Hematopoietic multipotent progenitor cell treated with erythropoietin and hydrocortisone succinate and interleukin-3 and kit ligand, for 4 days (in vitro differentiated cells): ENCODE measurements around the gene GPNMB.
"Not testable (repeated sequence)": the region's sequence is repeated elsewhere in the genome, so short reads cannot be mapped to it uniquely, and the experiment has no call there.

Experiments
- DNase-seq: peaks from one replicate; pipeline ENCODE4 v3.0.0-alpha.2; 2015

GPNMB gene

DNA sequence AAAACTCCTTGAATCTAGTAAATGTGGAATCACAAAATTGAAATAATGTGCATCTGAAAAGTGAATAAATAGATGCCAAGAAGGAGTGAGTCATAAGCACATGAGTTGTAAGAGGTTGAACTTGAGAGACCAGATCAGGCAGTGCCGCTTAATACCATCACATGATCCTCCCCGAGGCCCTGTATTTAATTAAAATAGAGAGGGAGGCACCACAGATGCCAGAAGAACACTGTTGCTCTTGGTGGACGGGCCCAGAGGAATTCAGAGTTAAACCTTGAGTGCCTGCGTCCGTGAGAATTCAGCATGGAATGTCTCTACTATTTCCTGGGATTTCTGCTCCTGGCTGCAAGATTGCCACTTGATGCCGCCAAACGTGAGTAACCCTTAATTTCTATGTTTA is at the start of gene GPNMB:
Gene GPNMB (plus strand): TSS at position 221 of the 400 bp plus-strand sequence. CDS start 83 bp downstream, at position 304.
- DNase-seq = no peak

DNA sequence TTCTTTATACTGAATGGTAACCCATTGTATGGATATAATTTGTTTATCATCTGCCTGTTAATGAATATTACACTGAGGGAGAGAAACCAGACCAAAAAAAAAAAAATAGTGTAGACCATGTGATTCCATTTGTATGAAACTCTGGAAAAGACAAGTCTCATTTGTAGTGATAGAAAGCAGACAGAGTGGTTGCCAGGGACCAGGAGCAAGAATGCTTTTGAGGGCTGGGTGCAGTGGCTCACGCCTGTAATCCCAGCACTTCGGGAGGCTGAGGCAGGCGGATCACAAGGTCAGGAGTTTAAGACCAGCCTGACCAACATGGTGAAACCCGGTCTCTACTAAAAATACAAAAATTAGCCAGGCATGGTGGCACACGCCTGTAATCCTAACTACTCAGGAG is 48.8 kb upstream of the GPNMB start:
- DNase-seq = not testable (repeated sequence)

DNA sequence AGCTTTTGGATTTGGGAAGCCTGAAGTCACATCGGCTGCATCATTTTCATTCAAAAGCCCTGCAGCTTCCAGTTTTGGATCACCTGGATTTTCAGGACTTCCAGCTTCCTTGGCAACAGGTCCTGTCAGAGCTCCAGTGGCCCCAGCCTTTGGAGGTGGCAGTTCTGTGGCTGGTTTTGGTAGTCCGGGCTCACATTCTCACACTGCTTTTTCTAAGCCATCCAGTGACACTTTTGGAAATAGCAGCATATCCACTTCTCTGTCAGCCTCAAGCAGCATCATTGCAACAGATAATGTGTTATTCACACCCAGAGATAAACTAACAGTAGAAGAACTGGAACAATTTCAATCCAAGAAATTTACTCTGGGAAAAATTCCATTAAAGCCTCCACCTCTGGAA is 46.2 kb upstream of the GPNMB start:
- DNase-seq = no peak

DNA sequence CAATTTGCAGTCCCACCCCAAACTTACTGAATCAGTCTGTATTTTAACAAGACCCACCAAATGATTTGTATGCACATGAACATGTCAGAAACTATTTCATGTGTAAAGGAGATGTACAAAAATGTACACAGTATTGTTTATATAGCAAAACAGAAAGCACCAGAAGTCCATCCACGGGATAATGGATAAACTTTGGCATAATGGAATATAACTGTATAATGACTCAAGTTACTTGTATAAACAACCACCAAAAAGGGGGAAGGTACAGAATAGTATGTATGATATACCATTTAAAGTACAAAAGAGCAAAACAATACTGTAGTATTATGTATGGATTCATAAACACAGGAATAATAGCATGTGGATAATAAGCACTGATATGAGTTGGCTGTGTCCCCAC is 42.3 kb upstream of the GPNMB start:
- DNase-seq = no peak

DNA sequence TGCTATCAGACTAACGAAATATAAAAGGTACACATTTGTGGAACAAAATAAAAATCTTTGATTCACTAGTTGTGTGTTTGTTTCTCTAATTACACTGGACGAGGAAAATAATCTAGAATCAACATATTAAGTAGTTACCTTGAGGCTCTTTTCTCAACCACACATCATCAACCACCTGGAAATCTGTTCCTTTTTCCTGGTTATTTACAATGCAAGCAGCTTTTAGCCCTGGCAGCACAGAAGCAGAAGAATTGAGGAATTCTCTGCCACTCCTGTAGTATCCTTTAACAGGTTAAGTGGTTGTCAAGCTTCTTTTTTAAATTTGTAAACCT is 41.0 kb upstream of the GPNMB start:
- DNase-seq = no peak

DNA sequence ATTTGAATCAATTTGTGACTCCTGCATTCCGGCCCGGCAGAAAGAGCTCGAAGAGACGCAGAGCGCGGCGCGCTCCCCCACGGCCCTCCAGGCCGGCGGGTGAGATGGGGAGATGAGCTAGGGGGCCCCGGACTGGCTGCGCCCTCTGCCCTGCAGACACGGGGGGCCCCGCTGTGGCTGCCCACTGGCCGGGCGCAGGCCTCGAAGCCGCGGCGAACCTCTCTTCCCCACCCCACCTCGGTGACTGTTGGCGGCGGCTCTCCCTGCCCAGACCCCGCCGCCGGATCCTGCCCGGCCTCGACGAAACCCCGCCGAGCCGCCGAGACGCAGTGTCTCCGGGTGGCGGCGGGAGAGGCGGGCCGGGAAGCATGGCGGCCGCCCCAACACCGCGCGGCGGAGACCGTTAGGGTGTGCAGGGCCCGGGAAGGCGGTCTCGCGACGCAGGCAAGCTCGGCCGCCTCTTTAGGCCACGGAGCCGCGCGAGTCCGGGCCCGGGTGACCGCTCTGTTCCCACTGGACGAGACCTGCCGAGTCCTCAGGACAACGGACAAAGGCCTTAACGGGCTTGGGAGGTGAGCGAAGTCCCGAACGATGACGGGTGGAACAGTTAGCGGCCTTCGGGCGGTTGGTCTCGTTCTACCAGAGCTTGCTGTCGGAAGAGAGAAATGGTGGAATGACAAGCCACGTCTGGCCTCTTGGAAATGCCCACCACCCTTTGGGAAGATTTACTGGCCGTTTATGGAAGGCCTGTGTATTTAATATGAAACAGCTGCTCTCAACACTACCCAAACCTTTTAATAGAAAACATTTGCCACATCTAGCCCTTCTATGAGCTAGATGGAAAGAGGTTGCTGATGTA is 40.4 kb upstream of the GPNMB start:
- peak; percentile 44 for DNase-seq

DNA sequence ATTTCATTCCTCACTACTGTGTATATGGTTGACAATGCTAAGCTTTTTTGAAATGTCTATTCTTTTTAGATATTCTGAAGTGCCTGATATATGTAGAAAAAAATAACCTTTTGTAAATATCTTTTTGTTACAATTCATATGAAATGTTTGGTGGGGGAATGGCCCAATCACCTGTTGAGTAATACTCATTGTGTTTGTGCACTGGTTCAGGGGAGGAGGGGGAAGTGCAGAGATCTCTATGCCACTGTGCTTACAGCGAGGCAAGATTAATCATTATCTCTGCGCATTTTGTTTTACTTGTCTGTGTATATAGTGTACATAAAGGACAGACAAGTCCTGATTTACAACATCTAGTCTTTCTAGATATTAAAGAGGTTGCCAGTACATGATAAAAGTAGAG is 39.6 kb upstream of the GPNMB start:
- DNase-seq = peak; percentile 51

DNA sequence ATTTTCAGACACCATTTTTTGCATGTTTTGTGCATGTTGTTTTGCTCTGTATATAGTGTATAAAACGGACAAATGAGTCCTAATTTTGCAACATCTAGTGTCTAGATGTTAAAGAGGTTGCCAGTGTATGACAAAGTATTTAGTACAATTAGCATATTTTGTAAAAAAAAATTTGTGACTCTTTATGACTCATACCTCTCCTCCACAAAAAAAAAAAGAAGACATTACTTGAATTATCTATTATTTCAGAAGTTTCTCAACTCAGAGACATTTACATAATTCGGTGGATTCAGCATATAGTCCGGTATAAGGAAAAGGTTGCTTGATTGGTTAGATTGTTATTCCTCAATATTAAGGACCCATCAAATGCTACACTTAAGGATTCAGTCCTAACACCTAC is 38.7 kb upstream of the GPNMB start:
- DNase-seq = no peak

DNA sequence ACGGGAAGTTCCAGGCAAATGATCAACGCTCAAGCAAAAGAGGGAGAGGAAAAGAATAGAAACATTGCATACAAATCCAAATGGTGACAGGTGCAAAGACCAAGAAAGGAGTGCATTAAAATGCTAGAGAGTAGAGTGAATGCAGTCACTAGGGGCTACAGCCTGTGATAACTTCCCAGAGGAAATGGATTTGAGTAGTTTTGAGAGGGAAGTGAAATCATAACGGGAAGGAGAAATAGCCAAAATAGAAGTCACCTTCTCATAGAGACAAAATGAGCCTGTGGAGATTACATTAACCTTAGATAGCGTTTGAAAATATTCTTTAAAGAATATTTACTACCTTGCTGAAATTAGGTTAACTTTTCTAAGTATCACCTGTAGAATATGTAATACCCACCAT is 38.3 kb upstream of the GPNMB start:
- DNase-seq = no peak

DNA sequence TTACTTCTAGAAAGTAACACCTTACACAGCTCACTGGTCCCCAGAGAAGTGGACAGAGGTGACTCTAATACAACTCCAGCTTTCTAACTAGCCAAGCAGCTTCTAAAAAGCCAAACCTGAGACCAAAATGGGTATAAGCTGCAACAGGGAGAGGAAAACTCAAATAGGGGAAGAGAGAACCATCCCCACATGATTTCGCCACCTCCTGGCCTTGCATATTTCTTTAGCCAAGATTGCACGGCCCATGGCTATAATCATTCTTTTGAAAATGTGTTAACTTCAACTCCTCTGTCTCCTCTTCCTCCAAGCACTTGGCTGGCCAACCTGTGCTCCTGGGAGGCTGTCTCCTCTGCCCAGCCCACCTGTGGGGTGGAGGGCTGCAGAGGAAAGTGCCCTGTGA is 36.1 kb upstream of the GPNMB start:
- DNase-seq = peak; percentile 25

DNA sequence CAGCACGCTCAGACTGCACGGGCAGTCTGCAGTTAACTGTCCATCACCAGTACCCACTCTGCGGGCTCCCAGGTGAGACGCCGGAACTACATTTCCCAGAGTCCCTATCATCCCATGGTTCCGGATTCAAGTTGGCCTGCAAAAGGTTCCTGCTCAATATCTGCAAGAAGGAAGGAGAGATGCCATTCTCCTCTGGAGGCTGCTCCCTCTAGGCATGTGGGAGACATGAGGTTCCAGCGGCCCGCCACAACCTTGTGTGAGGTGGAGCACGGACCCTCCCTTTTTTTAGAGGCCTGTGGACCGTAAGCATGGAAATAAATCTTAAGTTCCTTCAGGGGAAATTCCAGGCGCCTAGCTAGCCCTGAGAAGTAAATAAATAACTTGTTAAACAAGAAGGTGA is 35.0 kb upstream of the GPNMB start:
- no peak for DNase-seq

DNA sequence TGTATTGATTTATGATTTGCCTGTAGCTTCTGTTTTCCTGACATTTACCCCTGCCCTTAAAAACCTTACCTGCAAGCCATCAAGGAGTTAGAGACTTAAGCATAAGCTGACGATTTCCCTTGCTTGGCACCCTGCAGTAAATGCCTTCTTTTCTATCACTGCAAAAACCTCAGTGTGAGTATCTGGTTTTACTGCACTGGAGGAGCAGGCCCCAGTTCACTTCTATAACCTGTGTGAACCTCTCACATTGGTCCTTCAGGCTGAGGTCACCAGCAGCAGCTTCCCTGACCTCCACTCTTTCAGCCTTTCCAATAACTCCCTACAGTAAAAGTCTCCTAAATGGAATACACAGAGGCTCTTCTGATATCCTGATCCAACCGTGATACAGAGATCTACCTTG is 34.2 kb upstream of the GPNMB start:
- no peak for DNase-seq

DNA sequence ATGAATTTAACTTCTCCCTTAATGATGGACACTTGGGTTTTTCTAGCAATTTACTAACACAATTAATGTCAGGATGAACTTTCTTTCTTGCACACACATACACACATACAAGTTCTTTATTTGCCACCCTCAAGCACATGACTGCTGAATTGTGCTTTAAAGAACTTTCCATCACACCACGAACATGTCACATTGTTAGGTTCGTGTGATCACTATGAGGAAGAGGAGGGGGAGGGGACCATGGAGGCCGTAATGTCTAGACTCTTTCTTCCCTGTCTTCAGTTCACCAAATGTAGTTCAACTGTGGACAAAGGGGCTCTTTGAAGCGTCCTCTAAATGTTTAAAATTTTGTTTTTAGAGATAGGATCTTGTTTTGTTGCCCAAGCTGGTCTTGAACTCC is 33.7 kb upstream of the GPNMB start:
- no peak for DNase-seq

DNA sequence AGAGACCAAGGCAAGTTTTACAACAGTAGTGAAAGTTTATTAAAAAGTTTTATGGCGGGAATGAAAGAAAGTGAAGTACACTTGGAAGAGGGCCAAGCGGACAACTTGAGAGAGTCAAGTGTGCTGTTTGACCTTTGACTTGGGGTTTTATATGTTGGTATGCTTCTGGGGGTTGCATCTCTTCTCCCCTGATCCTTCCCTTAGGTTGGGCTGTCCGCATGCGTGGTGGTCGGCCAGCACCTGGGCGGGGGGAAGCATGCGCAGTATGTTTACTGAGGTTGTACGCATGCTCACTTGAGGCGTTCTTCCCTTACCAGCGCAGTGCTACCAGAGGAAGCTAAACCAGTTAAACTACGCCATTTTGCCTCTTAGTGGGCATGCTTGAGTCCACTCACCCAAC is 32.8 kb upstream of the GPNMB start:
- no peak for DNase-seq

DNA sequence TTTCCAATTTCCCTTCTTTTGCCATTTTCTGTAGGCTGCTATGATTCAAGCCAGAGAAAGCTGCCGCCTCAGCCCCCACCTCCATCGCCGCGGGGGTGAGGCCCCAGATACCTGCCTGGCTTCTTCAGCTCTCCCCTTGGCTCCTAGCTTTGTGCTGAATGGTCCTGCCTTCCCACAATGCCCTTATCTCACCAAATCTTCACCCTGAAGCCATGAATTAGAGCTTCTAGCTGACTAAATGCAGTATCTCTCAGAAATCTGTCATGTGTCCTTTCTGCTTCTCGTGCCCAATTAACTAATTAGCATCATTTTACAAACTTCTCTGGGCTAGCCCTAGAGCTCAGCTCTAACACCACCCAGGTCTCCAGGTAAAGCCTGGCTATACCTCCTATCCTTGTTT is 32.2 kb upstream of the GPNMB start:
- DNase-seq = no peak

DNA sequence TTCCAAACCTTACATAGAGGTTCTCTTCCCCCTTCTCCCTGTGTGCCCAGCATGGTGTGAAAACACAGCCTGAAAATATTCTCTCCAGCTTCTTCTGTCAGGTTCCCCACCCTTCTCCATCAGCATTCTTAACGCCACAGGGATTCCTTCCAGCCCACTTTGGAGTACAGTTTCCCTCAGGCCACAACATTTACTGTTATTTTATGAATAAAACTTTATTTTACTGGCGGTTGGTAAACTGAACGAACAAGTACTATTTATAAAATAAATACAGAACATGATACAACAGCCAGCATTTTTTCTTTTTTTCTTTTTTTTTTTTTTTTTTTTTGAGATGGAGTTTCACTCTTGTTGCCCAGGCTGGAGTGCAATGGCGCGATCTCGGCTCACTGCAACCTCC is 31.6 kb upstream of the GPNMB start:
- DNase-seq = no peak

DNA sequence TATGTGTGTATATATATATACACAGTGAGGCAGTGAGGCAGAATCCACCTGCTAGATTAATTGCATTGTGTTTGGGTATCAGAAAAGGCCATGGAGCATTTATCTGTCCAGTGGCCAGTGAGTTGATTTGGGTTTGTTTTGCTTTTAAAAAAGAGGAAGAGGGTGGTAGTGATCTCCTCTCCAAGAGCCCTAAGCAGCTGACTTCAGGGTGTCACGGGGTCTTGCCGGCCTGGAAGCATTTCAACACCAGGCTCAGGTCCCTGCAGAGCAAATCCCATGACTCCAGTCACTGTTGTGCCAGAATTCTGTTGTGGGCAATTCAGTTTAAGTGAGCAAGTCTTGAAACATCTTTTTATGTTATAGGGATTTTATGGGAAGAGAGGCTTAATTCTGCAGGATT is 30.6 kb upstream of the GPNMB start:
- peak; percentile 70 for DNase-seq

DNA sequence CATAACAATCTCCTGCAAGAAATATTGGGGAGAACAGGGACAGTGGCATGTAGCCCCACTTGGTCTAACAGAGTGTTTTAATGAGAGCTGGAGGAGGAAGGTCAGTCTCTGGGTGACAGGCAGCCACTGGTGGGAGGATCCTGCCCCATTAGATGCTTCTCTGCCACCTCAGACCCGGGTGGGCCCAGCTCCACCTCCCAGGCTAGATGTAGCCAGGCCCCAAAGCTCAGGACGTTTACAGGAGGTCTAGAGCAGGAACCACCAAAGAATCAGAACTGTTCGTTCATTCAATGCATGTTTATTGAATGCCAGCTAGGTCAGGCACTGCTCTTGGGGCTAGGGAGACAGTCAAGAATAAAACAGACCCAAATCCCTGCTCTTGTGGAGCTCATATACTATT is 28.4 kb upstream of the GPNMB start:
- DNase-seq = no peak

DNA sequence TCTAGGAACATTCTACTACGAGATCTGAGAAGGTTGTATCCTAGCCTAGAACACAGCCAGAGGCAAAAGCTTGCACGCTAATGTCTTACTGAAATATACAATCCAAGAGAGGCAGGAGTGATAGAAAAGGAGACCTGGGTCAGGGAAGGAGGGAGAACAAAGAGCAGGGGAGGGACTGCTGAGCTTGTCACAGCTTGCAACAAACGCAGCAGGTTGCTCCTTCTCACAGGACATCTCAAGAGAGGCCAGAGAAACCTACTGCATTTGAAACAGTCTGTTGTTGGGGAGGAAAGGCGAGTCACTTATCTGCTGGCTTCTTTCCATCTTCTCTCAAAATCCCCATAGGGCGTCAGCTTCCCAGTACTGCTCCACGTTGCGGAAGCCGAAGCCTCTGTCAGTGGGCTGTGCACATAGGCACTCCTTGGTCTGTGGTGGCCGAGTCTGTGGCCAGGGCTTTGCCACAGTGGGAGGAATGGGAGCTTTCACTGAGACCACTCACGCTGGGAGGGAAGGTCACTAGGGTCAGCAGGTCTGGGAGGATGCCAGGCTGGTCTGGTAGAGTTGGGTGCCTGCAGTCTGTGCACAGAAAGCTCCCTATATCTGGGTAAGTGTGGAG is 25.8 kb upstream of the GPNMB start:
- no peak for DNase-seq

DNA sequence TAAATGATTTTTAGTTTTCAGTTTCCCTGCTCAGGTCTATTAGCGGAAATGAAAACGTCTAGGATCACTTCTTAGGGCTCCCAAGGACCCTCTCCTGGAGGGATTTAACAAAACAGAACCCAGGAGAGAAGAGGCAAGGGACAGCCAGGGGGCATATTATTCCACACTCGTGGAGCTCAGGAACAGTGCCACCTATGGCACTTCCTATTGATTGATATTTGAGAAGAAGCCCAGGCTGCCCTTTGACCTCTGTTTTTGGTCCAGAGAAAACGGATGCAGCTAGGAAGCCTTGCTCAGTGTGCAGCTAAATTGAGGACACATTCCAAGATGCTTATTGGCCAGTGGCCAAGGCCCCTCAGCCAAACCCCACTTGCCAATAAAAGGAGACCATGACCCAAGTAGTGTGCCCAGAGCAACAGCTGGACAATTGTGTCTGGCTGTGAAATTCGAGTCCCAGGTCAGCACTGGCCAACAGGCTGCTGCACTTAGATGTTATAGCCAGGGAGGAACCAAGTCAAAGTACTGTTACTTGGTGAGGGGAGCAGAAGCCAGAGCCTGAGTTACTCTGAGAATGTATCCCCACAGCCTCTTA is 24.0 kb upstream of the GPNMB start:
- DNase-seq = no peak

DNA sequence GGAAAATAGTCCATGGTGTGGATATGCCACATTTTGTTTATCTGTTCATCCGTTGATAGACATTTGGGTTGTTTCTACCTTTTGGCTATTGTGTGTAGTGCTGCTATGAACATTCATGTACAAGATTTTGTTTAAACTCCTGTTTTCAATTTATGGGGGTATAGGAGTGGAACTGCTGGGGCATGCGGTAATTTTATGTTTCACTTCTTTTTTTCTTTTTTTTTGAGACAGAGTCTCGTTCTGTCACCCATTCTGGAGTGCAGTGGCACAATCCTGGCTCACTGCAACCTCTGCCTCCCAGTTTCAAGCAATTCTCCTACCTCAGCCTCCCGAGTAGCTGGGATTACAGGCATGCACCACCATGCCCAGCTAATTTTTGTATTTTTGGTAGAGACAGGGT is 22.2 kb upstream of the GPNMB start:
- DNase-seq = not testable (repeated sequence)

DNA sequence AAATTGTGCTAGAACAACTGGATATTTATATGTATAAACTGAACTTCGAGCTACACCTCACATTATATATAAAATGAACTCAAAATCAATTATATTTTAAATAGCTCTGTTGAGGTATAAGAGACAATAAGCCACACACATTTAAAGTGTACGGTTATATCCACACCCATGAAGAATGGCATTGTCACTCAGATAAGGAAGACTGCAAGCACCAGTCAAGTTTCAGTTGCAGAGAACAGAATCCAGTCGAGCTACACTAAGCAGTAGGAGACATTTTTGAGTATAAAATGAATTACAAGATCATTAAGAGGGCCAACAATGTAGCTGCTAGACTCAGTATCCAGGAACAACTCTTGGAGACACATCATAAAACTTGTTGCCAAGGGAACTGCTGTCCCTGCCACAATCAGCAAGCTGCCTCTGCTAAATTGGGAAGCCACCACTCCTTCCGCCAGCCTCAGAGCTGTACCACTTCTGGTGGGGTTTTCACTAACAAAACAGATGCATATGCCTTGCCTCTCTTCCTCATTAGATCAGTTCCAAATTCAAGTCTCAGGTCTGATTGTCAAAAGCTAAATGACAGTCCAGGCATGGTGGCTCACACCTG is 19.6 kb upstream of the GPNMB start:
- DNase-seq = peak; percentile 35

DNA sequence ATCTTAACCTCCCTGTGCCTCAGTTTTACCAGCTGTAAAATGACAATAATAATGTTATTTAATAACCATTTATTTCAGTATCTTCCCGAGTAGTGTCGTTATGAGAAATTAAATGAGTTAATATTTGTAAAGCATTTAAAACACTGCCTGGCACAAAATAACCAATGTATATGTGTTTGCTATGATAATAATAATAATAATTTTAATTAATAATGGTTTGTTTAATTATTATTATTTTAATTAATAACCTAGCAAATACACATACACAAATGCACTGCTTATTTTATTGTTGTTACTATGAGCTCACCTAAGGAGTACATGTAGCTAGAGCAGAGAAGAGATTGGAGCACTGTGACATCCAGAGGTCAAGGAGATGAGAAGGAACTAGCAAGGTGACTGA is 18.2 kb upstream of the GPNMB start:
- no peak for DNase-seq

DNA sequence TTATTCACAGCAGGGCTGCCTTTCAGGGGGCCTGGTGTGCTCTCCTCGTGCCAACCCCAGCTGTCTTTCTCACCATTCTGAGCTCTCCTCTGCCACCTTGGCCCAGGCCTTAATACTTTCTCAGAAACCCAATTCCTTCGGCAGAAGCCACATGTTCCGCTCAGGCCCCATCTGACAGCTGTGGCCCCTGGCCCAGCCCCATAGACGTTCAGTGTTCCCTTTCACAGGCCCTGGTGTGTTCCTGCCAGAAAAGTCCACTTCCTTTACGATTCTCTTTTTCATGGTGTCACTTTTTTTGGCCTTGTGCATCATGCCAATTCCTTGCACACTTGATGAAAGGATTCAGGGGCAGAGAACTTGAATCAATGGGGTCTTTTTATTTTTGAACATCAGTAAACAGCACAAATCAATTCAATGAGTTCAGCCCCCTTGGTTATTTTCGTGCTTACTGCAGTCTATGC is 15.9 kb upstream of the GPNMB start:
- DNase-seq = no peak
